Coronary artery (tissue), 2 donors: ENCODE measurements around the gene IGIP.

Experiments
- DNase-seq: peaks from one replicate; pipeline ENCODE4 v3.0.0-alpha.2; 2017; ENCODE audit warnings: low spot score
- H3K27ac ChIP-seq, 2 donors: fragments of 200-600 bp; sonication (generic); one replicate each; pipeline ENCODE4 v1.5.1; 2016 to 2019
- H3K4me3 ChIP-seq: fragments of 200-600 bp; sonication (generic); 2 replicates; pipeline ENCODE4 v1.5.1; 2016; ENCODE audit warnings: mild to moderate bottlenecking, moderate library complexity
- CTCF ChIP-seq: fragments of 200-600 bp; sonication (generic); IDR thresholded peaks from one replicate; pipeline ENCODE4 v1.5.1; 2019; ENCODE audit warnings: antibody characterized with exemption

IGIP gene

DNA sequence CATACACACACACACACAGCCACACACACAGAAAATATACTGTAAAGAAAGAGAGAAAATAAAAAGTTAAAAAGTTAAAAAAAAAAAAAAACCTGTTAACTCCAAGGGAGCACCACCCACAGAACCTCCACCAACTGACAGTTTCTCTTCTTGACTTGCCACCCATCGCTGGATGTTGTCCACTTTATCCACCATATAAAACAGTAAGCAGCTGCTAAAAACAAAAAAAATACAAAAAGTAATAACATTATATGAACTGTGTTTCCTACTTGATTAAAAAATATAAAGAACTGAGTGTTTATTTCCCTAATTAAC lies 10.6 kb upstream of the IGIP start:
- DNase-seq: no peak
- no peak for TF ChIP-seq CTCF
- H3K27ac ChIP-seq: peak overlapping the region in 1 of 2 donors; percentile 99
- peak overlapping the region; percentile 93 for H3K4me3 ChIP-seq

- Histone ChIP-seq H3K4me3 (no peak overlapping the region), H3K27ac (no peak overlapping the region)
- no peak for DNase-seq
- TF ChIP-seq CTCF: no peak
Observed at GRCh38 chr5:140116716-140117115, 9.0 kb upstream of the IGIP start.

GRCh38 chr5:140117523-140117922 lies 8.2 kb upstream of the IGIP start:
- no peak for TF ChIP-seq CTCF
- H3K4me3 ChIP-seq: no peak overlapping the region
- no peak overlapping the region for H3K27ac ChIP-seq
- no peak for DNase-seq

- H3K4me3 ChIP-seq: no peak overlapping the region
- no peak for TF ChIP-seq CTCF
- no peak for DNase-seq
- H3K27ac ChIP-seq: no peak overlapping the region
Observed at GRCh38 chr5:140118302-140118936, 7.3 kb upstream of the IGIP start.

DNA sequence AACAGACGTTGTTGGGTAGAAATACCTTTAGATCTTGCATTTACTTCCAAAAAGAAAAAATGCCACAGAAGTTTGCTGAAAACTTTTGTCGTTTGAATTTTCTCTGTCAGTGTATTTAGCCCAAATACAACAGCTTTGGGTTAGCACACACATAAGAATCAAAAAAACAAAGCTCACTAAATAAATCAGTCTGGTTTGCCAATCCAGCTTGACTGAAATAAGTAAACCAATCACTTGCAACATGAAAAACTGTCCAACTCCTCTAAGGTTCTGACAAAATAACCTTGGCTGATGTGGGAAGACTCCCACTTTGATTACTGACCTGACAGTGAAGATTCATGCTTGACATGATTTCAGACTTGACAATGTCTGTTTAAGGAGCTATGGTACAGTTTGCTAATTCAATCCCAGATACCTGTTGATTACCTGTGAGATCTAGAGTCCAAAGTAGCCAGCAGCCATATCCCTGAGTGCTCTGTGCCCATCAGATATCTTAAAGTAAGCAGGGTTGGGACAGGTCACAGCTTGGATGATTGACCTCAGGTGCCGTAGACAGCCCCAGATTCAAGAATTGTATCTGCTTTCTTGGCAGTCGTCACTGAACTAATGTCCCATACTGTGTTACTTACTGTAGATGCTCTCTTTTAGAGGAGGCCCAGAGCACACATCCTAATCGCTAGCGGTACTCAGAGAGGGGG lies 727 bp downstream of the IGIP start:
- H3K27ac ChIP-seq: no peak overlapping the region
- TF ChIP-seq CTCF: no peak
- DNase-seq: no peak

GRCh38 chr5:140128376-140128775 lies 2.6 kb downstream of the IGIP start:
- no peak overlapping the region for H3K27ac ChIP-seq
- DNase-seq: no peak
- H3K4me3 ChIP-seq: no peak overlapping the region
- TF ChIP-seq CTCF: no peak

More for the DNA sequence above, 727 bp downstream of the IGIP start:
- H3K4me3 ChIP-seq: no peak overlapping the region
